Sigmoid colon (tissue), 4 donors: ENCODE data around the gene CALML4.

Experiments
- EP300 ChIP-seq, 4 donors: sonication (generic); formaldehyde crosslinking; IDR thresholded peaks; one replicate each; pipeline ENCODE4 v1.6.1; 2017; ENCODE audit warnings: antibody characterized with exemption in 4 of 4
- POLR2A ChIP-seq, 2 donors: fragments of 450-650 bp; IDR thresholded peaks; one replicate each; pipeline ENCODE4 v1.6.1; 2016; ENCODE audit warnings: antibody characterized with exemption in 2 of 2, mild to moderate bottlenecking in 2 of 2, moderate library complexity in 2 of 2
- POLR2AphosphoS5 ChIP-seq, 4 donors: sonication (generic); formaldehyde crosslinking; IDR thresholded peaks; one replicate each; pipeline ENCODE4 v1.6.1; 2017; ENCODE audit warnings: antibody characterized with exemption in 4 of 4
- TF ChIP-seq, protein P1 (sequence below), 4 experiments: fragments of 450-650 bp in 3 of 4; fragments of 200-600 bp in 1 of 4; IDR thresholded peaks; one replicate each; pipeline ENCODE4 v1.5.1; 2016 to 2019; ENCODE audit warnings: antibody characterized with exemption in 4 of 4, mild to moderate bottlenecking in 3 of 4, moderate library complexity in 2 of 4

DNA sequence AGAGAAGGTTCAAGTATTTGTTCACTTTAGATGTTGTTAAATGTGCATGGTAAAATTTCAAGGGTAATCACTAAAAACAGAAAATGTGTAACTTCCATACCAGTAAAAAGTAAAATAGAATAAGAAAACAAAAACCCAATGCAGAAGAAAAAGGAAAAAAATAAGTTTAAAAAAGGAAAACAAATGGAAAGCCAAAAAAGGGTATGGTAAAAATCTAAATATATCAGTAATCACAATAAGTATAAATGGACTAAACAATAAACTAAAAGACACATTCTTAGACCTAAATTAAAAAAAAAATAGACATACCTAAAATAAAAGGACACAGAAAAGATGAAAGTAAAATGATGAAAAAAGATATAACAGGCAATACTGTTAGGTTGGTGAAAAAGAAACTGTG, 33.9 kb upstream of the CALML4 start:
- TF ChIP-seq, protein P1, sequence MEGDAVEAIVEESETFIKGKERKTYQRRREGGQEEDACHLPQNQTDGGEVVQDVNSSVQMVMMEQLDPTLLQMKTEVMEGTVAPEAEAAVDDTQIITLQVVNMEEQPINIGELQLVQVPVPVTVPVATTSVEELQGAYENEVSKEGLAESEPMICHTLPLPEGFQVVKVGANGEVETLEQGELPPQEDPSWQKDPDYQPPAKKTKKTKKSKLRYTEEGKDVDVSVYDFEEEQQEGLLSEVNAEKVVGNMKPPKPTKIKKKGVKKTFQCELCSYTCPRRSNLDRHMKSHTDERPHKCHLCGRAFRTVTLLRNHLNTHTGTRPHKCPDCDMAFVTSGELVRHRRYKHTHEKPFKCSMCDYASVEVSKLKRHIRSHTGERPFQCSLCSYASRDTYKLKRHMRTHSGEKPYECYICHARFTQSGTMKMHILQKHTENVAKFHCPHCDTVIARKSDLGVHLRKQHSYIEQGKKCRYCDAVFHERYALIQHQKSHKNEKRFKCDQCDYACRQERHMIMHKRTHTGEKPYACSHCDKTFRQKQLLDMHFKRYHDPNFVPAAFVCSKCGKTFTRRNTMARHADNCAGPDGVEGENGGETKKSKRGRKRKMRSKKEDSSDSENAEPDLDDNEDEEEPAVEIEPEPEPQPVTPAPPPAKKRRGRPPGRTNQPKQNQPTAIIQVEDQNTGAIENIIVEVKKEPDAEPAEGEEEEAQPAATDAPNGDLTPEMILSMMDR (IDR thresholded peaks at IDR 0.05), result no peak
- TF ChIP-seq EP300 (IDR thresholded peaks at IDR 0.05), result no peak
- no peak for TF ChIP-seq POLR2AphosphoS5 (IDR thresholded peaks at IDR 0.05)
- no peak for TF ChIP-seq POLR2A (IDR thresholded peaks at IDR 0.05)
